NCI-H748 treated with DMSO at 0.1 percent for 48 hours (cell line): Measurements from ENCODE around the gene CD177.
A peak's percentile ranks its signal among the peaks of the same experiment; 100 is the strongest.
"Not testable (repeated sequence)": the region's sequence is repeated elsewhere in the genome, so short reads cannot be mapped to it uniquely, and the experiment has no call there.

Experiments
- DNase-seq: peaks from one replicate; lab custom pipeline; 2025; lab: John Stamatoyannopoulos, UW

Gene CD177, protein sequence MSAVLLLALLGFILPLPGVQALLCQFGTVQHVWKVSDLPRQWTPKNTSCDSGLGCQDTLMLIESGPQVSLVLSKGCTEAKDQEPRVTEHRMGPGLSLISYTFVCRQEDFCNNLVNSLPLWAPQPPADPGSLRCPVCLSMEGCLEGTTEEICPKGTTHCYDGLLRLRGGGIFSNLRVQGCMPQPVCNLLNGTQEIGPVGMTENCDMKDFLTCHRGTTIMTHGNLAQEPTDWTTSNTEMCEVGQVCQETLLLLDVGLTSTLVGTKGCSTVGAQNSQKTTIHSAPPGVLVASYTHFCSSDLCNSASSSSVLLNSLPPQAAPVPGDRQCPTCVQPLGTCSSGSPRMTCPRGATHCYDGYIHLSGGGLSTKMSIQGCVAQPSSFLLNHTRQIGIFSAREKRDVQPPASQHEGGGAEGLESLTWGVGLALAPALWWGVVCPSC

DNA sequence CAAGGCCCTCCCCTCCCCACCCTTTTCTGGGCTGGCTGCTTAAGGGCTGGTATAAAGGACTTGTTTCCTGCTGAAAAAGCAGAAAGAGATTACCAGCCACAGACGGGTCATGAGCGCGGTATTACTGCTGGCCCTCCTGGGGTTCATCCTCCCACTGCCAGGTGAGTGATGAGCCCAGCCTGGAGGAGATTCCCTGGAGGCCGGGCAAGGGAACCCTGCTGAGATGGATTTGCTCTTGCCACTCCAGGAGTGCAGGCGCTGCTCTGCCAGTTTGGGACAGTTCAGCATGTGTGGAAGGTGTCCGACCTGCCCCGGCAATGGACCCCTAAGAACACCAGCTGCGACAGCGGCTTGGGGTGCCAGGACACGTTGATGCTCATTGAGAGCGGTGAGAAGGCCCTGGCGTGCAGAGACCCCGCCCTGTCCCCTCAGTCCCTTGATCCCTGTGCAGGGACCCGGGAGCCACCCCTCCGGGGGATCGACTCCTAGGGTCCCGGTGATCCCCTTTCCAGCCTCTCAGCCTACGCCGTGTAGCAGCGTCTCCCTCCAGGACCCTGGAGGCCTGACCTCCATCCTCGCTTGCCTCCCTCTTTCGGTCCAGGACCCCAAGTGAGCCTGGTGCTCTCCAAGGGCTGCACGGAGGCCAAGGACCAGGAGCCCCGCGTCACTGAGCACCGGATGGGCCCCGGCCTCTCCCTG, at the start of gene CD177:
Gene CD177, plus strand, starts transcription at position 81 of the 699 bp plus-strand sequence. Its CDS starts 29 bp downstream, at position 110.
- no peak for DNase-seq

DNA sequence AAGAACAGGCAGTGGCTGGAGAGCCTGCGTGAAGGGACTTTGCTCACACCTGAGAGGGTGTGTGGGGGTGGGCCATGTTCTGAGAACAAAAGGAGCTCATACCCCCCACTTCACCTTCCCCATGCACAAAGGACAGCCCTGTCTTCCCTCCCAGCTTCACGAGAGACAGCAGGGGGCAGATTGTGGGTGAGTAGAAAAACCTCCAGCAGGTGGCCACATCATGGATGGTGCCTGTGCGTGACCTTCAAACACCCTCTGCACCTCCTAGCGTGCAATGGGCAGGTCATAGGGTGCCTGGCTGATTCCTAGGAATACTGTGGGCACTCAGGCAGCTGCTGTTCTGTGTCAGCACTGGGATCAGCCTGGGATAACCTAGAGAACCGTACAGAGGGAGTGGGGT, 47.8 kb upstream of the CD177 start:
- no peak for DNase-seq

DNA sequence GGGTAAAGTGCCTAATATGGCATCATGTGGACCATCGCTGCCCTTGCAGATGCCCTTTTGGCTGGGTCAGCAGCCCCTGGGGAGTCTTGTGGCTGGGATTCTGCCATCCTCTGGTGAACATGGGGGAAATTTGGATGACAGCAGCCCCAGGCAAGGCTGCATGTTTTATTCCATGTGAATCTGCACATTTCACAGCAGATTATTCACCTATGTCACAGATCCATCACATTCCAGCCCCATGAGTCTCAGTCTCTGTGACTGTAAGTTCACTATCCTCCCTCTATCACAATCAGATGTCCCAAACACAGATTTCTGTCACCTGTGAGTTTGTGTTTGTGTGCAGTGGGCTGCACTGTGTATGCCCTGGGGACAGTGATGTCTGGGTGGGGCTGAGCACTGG, 47.4 kb upstream of the CD177 start:
- DNase-seq: no peak

DNA sequence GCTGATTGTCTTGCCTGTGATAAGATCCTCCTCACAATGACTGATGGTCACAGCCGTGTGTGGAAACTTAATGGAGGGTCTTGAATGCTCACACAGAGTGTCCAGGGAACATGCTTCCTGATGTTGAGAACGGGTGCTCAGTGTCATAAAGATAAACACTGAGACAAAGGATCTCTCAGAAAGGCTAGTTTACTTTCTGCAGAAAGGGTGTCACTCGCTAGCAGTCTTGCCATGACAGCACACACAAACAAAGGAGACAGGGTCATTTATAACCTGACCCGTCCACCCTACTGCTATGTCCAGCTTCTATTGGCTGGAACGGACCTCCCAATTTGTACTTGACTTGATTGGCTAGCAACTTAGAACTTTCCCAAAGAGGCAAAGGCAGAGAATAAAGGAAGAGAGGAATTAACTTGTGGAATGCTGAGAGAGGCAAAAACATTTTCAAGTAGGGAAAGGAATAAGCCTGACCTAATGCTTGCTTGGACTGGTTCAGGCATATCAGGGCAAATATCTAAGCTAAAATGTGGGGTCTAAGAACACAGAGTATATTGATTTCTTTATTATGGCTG, 45.2 kb upstream of the CD177 start:
- no peak for DNase-seq

DNA sequence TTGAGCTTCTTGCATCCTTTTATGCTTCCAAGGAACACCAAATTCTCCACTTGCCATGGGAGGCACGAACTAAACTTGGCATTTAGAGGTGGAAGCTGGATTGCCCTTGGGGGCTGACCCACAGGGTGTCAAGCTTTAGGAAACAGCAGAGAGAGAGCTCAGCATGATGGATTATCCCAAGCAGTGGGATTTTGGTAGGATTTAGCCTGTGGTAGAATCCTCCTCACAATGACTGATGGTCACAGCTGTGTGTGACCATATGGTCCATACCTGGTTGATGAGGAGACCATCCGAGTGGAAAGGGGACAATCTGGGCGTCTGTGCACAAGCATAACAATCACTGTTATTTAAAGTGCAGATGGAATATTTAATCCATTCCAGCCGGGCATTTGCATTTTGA, 44.0 kb upstream of the CD177 start:
- DNase-seq: no peak

DNA sequence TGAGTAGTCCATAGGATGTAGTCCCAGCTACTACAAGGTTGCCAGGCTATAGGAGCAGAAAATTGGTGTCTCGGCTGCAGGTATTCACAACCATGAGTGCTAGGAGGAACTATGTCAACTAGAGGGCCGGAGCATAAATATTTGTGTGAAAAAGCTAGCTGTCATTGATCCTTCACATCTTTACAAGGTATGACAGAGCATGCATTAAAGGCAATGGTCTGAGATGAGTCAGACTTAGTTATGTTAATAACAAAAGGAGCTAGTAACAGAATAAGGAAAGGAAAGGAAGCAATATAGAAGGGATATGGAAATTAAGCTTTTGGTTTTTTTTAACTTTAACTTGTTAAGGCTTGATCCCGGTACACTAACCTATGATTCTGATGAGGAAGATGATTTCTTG, 43.3 kb upstream of the CD177 start:
- no peak for DNase-seq

DNA sequence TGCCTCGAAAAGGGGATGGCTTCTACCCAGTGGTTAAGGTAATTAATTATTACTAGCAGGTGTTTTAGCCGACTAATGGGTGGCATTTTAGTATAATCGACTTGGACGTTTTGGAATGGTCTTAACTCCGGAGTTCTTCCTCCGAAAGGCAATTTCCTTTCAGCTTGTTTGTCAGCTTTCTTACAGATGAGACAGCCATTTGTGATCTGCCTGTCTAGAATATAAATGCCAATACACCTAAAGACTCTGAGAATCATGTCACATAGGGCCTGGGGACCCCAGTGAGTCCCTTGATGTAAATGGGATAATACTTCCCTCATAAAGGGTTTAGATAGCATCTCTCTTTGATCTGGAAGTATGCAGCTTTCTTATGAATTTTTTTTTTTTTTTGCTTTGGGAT, 42.2 kb upstream of the CD177 start:
- DNase-seq: no peak

DNA sequence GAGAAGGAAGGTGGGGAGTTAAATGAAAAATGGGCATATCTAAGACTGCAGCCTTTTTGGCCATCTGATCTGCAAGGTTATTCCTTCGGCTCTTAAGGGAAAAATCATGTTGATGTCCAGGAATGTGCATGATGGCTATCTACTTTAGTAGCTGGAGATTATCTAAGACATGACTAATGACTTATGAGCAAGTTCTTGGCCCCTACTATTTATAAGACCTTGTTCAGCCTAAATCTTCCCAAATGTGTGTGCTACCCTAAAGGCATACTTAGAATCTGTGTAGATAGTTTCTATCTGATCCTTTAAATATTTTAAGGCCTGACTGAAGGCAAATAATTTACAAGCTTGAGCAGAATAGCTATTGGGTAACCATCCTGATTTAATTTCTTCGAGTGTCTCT, 41.8 kb upstream of the CD177 start:
- no peak for DNase-seq

DNA sequence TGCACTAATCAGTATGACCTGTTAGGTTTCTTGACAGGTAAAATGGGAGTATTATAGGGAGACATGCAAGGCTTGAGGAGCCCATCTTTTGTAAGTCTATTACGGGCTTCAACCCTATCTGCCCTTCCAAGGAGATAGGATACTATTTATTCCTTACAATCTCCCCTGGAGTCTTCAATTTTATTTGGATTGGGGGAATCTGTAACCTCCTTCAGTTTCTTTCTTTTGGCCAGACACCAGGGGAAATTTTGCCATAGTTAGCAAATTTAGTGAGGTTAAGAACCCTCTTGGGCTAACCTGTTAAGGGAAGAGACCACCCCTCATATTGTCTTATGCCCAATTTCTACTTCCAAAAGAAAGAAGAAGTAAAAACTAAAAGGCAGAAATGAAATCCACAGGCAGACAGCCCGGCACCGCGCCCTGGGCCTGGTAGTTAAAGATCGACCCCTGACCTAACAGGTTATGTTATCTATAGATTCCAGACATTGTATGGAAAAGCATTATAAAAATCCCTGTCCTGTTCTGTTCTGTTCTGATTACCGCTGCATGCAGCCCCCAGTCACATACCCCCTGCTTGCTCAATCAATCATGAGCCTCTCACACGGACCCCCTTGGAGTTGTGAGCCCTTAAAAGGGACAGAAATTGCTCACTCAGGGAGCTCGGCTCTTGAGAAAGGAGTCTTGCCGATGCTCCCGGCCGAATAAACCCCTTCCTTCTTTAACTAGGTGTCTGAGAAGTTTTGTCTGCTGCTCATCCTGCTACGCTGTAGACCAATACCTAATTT, 39.6 kb upstream of the CD177 start:
- no peak for DNase-seq

DNA sequence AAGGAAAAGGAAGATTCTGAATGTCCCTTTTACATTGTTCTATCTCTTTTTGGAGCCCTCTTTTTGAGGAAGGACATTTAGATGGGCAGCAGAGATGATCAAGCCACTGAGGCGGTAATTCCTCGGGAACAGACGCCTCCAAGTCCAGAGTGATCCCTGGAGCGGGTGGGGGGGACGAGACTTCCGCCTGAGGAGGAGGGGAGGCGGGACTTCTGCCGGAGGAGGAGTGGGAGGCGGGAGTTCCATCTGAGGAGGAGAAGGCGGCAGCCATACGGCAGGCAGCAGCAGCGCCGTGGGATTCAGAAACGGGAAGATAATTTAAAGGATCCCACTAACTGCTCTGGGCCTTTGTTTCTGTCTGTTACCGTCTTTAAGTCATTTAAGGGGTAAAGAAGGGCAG, 37.6 kb upstream of the CD177 start:
- no peak for DNase-seq

DNA sequence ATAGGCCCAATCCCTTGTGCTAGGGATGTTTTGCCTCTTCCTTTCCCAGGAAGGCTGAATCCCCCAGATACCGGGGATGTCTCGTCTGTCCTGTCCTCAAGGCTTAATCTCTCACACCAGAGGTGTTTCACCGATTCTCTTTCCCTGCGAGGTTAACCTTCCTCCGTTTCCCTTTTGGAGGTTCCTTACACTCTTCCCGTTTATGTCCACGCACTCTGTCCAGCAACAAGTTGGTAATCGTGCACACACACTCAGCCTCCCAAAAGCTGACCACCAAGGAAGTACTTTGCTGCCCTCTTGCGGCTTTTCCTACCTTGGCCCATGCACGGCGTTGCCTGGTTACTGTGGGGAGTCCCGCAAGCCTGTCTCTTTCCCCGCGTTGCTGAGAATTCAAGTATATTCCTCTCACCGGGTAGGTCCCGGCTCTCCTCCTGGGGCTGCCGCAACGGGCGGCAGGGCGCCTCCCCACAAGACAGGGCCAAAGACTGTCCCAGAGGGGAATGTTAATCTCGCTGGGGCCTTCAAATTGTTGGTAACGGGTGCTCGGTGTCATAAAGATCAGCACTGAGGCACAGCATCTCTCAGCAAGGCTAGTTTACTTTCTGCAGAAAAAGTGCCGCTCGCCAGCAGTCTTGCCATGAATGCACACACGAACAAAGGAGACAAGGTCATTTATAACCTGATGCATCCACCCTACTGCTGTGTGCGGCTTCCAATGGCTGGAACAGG, 36.7 kb upstream of the CD177 start:
- DNase-seq: peak; percentile 84

DNA sequence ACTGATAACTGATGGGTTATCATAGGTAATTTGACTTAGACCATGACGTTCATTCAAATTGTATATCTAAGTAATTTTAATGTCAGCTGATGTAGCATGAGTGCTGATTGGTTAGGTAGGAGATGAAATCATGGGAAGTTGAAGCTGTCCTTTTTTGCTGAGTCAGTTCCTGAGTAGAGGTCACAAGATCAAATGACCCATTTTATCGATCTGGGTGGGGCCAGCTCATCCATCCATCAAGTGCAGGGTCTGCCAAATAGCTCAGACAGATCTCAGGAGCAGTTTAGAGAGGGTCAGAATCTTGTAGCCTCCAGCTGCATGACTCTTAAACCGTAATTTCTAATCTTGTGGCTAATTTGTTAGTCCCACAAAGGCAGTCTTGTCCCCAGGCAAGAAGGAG, 35.3 kb upstream of the CD177 start:
- DNase-seq: no peak

DNA sequence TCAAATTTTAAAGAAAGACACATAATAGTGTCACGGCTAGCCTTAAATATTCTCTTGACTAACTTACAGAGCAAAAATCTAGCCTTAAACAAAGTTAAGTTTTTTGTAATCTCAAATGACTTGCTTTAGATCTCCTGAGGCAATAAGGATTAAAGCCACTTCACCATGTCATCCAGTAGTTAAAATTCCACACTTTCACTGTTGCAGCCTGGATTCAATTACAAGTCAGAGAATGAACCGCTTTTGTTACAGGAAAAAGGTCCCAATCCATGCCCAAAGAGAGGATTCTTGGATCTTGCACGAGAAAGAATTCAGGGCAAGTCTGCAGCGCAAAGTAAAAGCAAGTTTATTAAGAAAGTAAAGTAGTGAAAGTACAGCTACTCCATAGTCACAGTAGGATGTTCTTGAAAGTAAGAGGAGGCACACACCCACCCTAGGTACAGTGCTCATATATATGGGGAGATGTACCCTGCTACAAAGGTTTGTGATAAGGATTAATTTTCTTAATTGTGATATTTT, 34.6 kb upstream of the CD177 start:
- DNase-seq: no peak

DNA sequence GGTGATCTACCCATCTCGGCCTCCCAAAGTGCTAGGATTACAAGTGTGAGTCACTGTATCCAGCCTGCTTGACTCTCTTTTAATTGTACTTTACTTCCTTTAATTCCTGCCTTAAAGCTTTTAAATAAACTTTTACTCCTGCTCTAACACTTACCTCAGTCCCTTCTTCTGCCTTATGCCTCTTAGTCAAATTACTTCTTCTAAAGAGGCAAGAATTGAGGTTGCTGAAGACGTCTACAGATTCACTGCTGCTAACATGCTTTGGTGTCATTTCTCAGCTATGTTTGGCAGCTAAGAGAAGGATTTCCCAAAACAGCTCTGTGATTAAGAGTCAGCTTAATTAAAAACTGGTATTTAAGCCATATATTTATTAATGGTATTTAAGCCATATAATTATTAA, 32.9 kb upstream of the CD177 start:
- no peak for DNase-seq

DNA sequence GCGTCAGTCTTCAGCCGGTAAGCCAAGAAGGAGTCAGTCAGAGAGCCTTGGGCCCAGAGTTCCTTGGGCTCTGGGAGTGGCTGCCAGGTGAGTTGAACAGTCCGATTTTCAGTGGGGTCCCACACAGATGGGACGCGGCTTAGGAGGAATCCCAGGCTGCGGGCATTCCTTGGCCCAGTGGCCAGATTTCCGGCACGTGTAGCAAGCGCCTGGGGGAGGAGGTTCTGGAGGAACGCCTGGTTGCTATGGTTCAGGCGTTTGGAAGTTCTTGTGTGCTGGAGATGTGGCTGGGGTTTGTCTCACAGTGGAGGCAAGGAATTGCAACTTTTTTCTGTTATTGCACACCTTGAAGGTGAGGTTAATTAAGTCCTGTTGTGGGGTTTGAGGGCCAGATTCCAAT, 26.7 kb upstream of the CD177 start:
- DNase-seq: not testable (repeated sequence)

DNA sequence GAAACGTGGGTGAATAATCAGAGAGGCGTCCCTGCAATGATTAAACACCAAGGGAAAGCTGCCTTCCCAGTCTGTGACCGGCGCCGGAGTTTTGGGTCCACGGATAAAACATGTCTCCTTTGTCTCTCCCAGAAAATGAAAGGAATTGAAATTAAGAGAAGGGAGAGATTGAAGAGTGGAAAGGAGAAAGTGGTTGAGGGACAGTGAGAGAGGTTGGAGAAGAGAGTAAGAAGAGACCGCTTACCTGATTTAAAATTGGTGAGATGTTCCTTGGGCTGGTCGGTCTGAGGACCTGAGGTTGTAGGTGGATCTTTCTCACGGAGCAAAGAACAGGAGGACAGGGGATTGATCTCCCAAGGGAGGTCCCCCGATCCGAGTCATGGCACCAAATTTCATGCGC, 24.9 kb upstream of the CD177 start:
- DNase-seq: not testable (repeated sequence)

DNA sequence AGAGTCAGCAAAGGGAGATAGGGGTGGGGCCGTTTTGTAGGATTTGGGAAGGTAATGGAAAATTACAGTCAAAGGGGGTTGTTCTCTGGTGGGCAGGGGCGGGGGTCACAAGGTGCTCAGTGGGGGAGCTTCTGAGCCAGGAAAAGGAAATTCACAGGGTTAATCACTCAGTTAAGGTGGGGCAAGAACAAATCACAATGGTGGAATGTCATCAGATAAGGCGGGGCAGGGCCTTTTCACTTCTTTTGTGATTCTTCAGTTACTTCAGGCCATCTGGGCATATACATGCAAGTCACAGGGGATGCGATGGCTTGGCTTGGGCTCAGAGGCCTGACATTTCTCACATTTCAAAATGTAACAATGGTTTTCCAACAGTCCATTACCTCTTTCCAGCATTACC, 24.4 kb upstream of the CD177 start:
- DNase-seq: not testable (repeated sequence)

DNA sequence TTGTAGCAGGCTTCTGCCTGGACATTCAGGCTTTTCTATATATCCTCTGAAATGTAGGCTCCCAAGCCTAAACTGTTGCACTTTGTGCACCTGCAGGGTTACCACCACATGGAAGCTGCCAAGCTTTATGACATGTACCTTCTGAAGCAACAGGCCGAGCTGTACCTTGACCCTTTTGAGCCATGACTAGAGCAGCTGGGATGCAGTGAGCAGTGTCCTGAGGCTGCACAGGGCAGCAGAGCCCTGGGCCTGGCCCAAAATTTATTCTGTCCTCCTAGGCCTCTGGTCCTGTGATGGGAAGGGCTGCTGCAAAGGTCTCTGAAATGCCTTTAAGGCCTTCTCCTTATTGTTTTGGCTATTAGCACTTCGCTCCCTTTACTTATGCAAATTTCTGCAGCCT, 23.5 kb upstream of the CD177 start:
- no peak for DNase-seq

DNA sequence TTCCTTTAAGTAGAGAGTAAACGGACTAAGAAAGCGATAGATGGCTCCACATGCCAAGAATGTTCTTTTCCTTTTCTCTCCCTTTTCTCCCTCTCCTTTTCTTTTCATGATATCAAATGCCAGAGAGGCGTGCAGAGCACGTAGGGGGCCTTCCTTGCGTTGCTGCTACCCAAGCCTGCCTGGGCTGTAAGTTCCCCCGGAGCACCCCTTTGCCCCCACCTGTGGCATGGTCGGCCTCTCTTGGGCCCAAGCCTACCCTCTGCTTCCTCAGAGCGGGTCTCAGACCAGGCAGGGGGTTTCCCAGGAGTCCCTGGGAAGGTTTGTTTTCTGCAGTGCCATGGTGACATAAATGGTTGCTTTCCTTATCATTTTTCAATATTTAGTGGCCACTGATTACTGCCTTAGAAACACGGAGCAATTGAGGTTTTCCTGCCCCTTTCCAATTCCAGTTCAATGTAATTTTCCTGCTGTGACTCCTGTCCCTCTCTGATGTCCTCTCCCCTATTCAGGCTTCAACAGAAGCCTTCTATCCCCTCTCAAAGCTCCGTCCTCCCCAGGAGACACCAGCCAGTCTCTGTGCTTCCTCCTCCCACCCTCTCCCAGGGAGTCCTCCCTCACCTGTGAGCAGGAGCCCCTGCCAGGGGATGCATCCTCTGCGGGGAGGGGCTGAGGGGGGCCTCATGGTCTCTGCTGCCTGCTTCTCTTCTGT, 22.6 kb upstream of the CD177 start:
- no peak for DNase-seq

DNA sequence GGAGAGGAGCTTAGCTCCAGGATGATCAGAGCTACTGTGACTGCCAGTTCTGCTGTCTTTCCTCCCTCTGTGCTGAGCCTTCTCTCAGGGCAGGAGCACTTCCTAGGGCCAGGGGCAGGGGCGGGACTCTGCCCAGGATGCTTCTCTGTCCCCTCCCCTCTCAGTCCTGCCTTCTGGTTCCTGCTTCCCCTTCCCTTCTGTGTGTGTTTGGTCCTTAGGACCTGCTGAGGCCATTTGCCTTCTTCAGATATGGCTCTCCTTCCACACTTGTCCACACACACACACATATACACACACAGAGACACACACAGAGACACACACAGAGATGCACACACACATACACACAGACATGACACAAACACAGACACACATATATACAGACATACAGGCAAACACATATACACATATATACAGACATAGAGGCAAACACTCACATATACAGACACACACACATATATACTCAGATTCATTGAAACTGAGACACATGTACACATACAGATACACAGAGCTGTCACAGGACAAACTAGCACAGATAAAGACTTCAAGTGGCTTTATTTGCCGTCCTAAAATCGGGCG, 22.0 kb upstream of the CD177 start:
- no peak for DNase-seq
